IMR-90 (cell line): ENCODE measurements around the gene ETF1. TPM values are rescaled to one million over a fixed set of nuclear protein-coding genes. Genes with fewer than 3 reads are reported as not detected.

Source experiments
- ATAC-seq: fragments of 200-7000 bp; cut with Tn5 transposase; 2 replicates; pipeline ENCODE4 v1.9.1; 2020; ENCODE audit warnings: low read depth, mild to moderate bottlenecking, moderate library complexity
- BruUV-seq: library from RNA; stranded (reverse); fragments of 400-500 nt; replicated peaks from 2 replicates; lab custom pipeline; 2021; lab: Mats Ljungman, UMichigan
- CTCF ChIA-PET: fragments of 300-600 bp; formaldehyde crosslinking; extraction: SDS; loops from one replicate; lab custom pipeline; 2021; ENCODE audit warnings: antibody characterized with exemption; lab: Yijun Ruan, JAX
- POLR2A ChIA-PET: fragments of 300-600 bp; sonication (Branson Sonifier 250); formaldehyde crosslinking; loops from one replicate; lab custom pipeline; 2022; ENCODE audit warnings: antibody characterized with exemption; ENCODE audit not compliant: unreplicated experiment; lab: Charles Lee
- DNase-seq: peaks from one replicate; pipeline ENCODE4 v3.0.0; 2013
- H2AFZ ChIP-seq: replicated peaks from 2 replicates; pipeline ENCODE3; 2013; ENCODE audit warnings: low read length, mild to moderate bottlenecking; ENCODE audit not compliant: poor library complexity
- H2AK5ac ChIP-seq: 2 replicates; pipeline ENCODE4 v1.6.1; 2013; ENCODE audit warnings: low read depth, low read length, inconsistent platforms
- H2AK9ac ChIP-seq: replicated peaks from 2 replicates; pipeline ENCODE3; 2013; ENCODE audit warnings: mild to moderate bottlenecking, low read depth, low read length, moderate library complexity; ENCODE audit not compliant: poor library complexity
- H2BK120ac ChIP-seq: 2 replicates; pipeline ENCODE4 v1.6.1; 2013; ENCODE audit warnings: low read depth, low read length, inconsistent platforms
- H2BK15ac ChIP-seq: 3 replicates; pipeline ENCODE4 v1.6.1; 2013; ENCODE audit warnings: low read depth, low read length, inconsistent platforms
- H2BK20ac ChIP-seq: 2 replicates; pipeline ENCODE4 v1.6.1; 2013; ENCODE audit warnings: low read depth, mild to moderate bottlenecking, inconsistent platforms, low read length, moderate library complexity
- H2BK5ac ChIP-seq: 2 replicates; pipeline ENCODE4 v1.6.1; 2013; ENCODE audit warnings: mild to moderate bottlenecking, low read depth, low read length, inconsistent platforms; ENCODE audit not compliant: poor library complexity, severe bottlenecking
- H3K14ac ChIP-seq: replicated peaks from 2 replicates; pipeline ENCODE4 v1.6.1; 2013; ENCODE audit warnings: low read depth, low read length, inconsistent platforms
- H3K18ac ChIP-seq: 2 replicates; pipeline ENCODE4 v1.6.1; 2013; ENCODE audit warnings: low read depth, low read length, control low read depth
- H3K23ac ChIP-seq: 2 replicates; pipeline ENCODE4 v1.6.1; 2013; ENCODE audit warnings: low read depth, low read length, inconsistent platforms
- H3K27ac ChIP-seq: 2 replicates; pipeline ENCODE4 v1.5.1; 2013; ENCODE audit warnings: mild to moderate bottlenecking, control low read depth, low read length; ENCODE audit not compliant: insufficient read depth
- H3K27me3 ChIP-seq: 2 replicates; pipeline ENCODE4 v1.6.1; 2013; ENCODE audit warnings: low read length; ENCODE audit not compliant: control insufficient read depth, insufficient read depth
- H3K36me3 ChIP-seq: 2 replicates; pipeline ENCODE4 v1.6.1; 2013; ENCODE audit warnings: low read length, mixed read lengths; ENCODE audit not compliant: control insufficient read depth, insufficient read depth
- H3K4ac ChIP-seq: 2 replicates; pipeline ENCODE4 v1.6.1; 2013; ENCODE audit warnings: low read depth, low read length, inconsistent platforms
- H3K4me1 ChIP-seq: 2 replicates; pipeline ENCODE4 v1.6.1; 2013; ENCODE audit warnings: low read length, mixed read lengths; ENCODE audit not compliant: control insufficient read depth, insufficient read depth
- H3K4me2 ChIP-seq: 2 replicates; pipeline ENCODE4 v1.6.1; 2013; ENCODE audit warnings: low read depth, mild to moderate bottlenecking, control low read depth, low read length, moderate library complexity
- H3K4me3 ChIP-seq: 2 replicates; pipeline ENCODE4 v1.5.1; 2013; ENCODE audit warnings: low read depth, mild to moderate bottlenecking, control low read depth, low read length, moderate library complexity; ENCODE audit not compliant: insufficient read depth
- H3K56ac ChIP-seq: 2 replicates; pipeline ENCODE4 v1.6.1; 2013; ENCODE audit warnings: low read length, inconsistent platforms; ENCODE audit not compliant: insufficient read depth; ENCODE audit errors: extremely low read depth
- H3K79me1 ChIP-seq, 2 experiments: 2 replicates each; pipeline ENCODE4 v1.6.1; 2013; ENCODE audit warnings: low read length in 2 of 2, inconsistent platforms in 1 of 2, low read depth in 1 of 2
- H3K9ac ChIP-seq: 2 replicates; pipeline ENCODE4 v1.6.1; 2013; ENCODE audit warnings: low read depth, low read length, control low read depth
- H3K9me1 ChIP-seq: 2 replicates; pipeline ENCODE4 v1.6.1; 2013; ENCODE audit warnings: low read length, inconsistent platforms; ENCODE audit not compliant: insufficient read depth
- H3K9me3 ChIP-seq: 2 replicates; pipeline ENCODE4 v1.6.1; 2013; ENCODE audit warnings: low read length; ENCODE audit not compliant: control insufficient read depth, insufficient read depth
- H4K20me1 ChIP-seq: 2 replicates; pipeline ENCODE4 v1.6.1; 2013; ENCODE audit warnings: low read length, inconsistent platforms; ENCODE audit not compliant: insufficient read depth
- H4K5ac ChIP-seq: 2 replicates; pipeline ENCODE4 v1.6.1; 2013; ENCODE audit warnings: mild to moderate bottlenecking, low read depth, low read length, control low read depth
- H4K8ac ChIP-seq, 2 experiments: 2 replicates each; pipeline ENCODE4 v1.6.1; 2013; ENCODE audit warnings: low read depth in 2 of 2, low read length in 2 of 2, control low read depth in 1 of 2, inconsistent platforms in 1 of 2
- H4K91ac ChIP-seq: 2 replicates; pipeline ENCODE4 v1.6.1; 2013; ENCODE audit warnings: low read depth, low read length, inconsistent platforms; ENCODE audit not compliant: insufficient read depth
- BHLHE40 ChIP-seq: fragments of 150-350 bp; IDR thresholded peaks from 2 replicates; pipeline ENCODE4 v1.6.1; 2016; ENCODE audit warnings: mild to moderate bottlenecking, low read depth, low read length
- CEBPB ChIP-seq: IDR thresholded peaks from 2 replicates; pipeline ENCODE4 v1.6.1; 2012; ENCODE audit warnings: low read depth, low read length, improper control_type of control experiment
- CHD1 ChIP-seq: IDR thresholded peaks from 2 replicates; pipeline ENCODE4 v1.6.1; 2012; ENCODE audit warnings: low read depth, low read length, improper control_type of control experiment
- FOS ChIP-seq: fragments of 150-350 bp; IDR thresholded peaks from 2 replicates; pipeline ENCODE4 v1.6.1; 2016; ENCODE audit warnings: low read depth, low read length
- MAFK ChIP-seq: IDR thresholded peaks from 2 replicates; pipeline ENCODE4 v1.6.1; 2012; ENCODE audit warnings: low read depth, low read length, improper control_type of control experiment
- MXI1 ChIP-seq: IDR thresholded peaks from 2 replicates; pipeline ENCODE4 v1.6.1; 2012; ENCODE audit warnings: low read depth, mild to moderate bottlenecking, low read length, moderate library complexity, borderline replicate concordance
- NFE2L2 ChIP-seq: fragments of 150-350 bp; IDR thresholded peaks from 2 replicates; pipeline ENCODE4 v1.6.1; 2016; ENCODE audit warnings: low read depth, mild to moderate bottlenecking, low read length
- RAD21 ChIP-seq: IDR thresholded peaks from 2 replicates; pipeline ENCODE4 v1.6.1; 2012; ENCODE audit warnings: low read length, improper control_type of control experiment
- SMC3 ChIP-seq: fragments of 150-350 bp; IDR thresholded peaks from 2 replicates; pipeline ENCODE4 v1.6.1; 2016; ENCODE audit warnings: low read depth, mild to moderate bottlenecking, antibody characterized with exemption, low read length, moderate library complexity
- WGBS, 2 experiments: methylation state at CpG; one replicate each; pipeline versions ENCODE4 v1.1.5 to v1.1.7; 2013; ENCODE audit warnings: missing lambda C conversion rate in 2 of 2; ENCODE audit not compliant: insufficient read length in 1 of 2; ENCODE audit errors: extremely low coverage in 2 of 2; 5-methylcytosine and 5-hydroxymethylcytosine counted together
- dilution Hi-C: fragments of 300-500 bp; cut with HindIII; formaldehyde crosslinking; loops from one replicate; pipeline ENCODE4 v1.14.3; 2018; ENCODE audit warnings: low sequenced_read_pairs; ENCODE audit not compliant: unreplicated experiment
- in situ Hi-C: fragments of 300-500 bp; cut with MboI; formaldehyde crosslinking; loops from 3 replicates; pipeline ENCODE4 v1.14.3; 2019; ENCODE audit warnings: low sequenced_read_pairs, inconsistent platforms, mixed read lengths
- intact Hi-C: fragments of 100-400 bp; cut with micrococcal nuclease; formaldehyde crosslinking; loops from 2 replicates; pipeline ENCODE4 v1.10.0; 2022
- polyA plus RNA-seq, 3 experiments: library from polyadenylated mRNA; depleted of rRNA; stranded (reverse); fragments of >200 nt; gene quantifications; 2 replicates each; pipeline ENCODE4 v1.2.3, GENCODE V29; 2012; ENCODE audit warnings: low replicate concordance in 1 of 3
- total RNA-seq: library from RNA; depleted of rRNA; stranded (reverse); fragments of >200 nt; gene quantifications from 2 replicates; pipeline ENCODE4 v1.2.3, GENCODE V29; 2012
- TF ChIP-seq, protein P1 (sequence below): fragments of 150-350 bp; IDR thresholded peaks from 2 replicates; pipeline ENCODE4 v1.6.1; 2016; ENCODE audit warnings: low read depth, mild to moderate bottlenecking, low read length, moderate library complexity, borderline replicate concordance

Gene ETF1
- total and polyA plus RNA-seq, 2 of the 4 experiments (the other 2 are of a cell fraction) = 53.2 to 126 TPM

- intact Hi-C loops (no loop called here), in situ Hi-C loops (no loop called here), dilution Hi-C loops (no loop called here)
- Histone ChIP-seq H3K9me3 (no peaks in the 10 kb centered on the region), H3K9me1 (no peaks in the 10 kb centered on the region), H3K27me3 (no peaks in the 10 kb centered on the region), H3K23ac (no peak overlapping the region), H4K91ac (no peak overlapping the region), H2BK120ac (no peak overlapping the region), H3K18ac (no peak overlapping the region), H2BK20ac (no peak overlapping the region), H4K8ac (no peak overlapping the region), H3K56ac (no peak overlapping the region), H3K4me2 (no peak overlapping the region), H3K4ac (no peak overlapping the region), H4K5ac (no peak overlapping the region), H3K36me3 (peaks cover 60% of the 10 kb centered on the region), H2BK5ac (no peak overlapping the region), H3K4me3 (no peak overlapping the region), H3K79me1 (peaks cover 45 to 51% of the 10 kb centered on the region in 2 experiments), H3K4me1 (peaks cover 2% of the 10 kb centered on the region), H2AK5ac (no peak overlapping the region), H4K20me1 (peaks cover 57% of the 10 kb centered on the region), H3K9ac (no peak overlapping the region), H2AK9ac (no peak overlapping the region), H2BK15ac (no peak overlapping the region), H3K27ac (no peak overlapping the region), H2AFZ (no peak overlapping the region), H3K14ac (no peak overlapping the region)
- DNase-seq (no peak), ATAC-seq (no peak)
- ChIA-PET CTCF (no interaction called here), POLR2A (no interaction called here)
- WGBS, 2 experiments = 77% methylated on average over 2 of the region's 7 CpGs; no CpG with 5 or more reads in 1 of the 2 experiments
- BruUV-seq = no TSS peak
- TF ChIP-seq, protein P1, sequence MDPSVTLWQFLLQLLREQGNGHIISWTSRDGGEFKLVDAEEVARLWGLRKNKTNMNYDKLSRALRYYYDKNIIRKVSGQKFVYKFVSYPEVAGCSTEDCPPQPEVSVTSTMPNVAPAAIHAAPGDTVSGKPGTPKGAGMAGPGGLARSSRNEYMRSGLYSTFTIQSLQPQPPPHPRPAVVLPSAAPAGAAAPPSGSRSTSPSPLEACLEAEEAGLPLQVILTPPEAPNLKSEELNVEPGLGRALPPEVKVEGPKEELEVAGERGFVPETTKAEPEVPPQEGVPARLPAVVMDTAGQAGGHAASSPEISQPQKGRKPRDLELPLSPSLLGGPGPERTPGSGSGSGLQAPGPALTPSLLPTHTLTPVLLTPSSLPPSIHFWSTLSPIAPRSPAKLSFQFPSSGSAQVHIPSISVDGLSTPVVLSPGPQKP = no peak
- no peak for TF ChIP-seq NFE2L2
- TF ChIP-seq CHD1 = no peak
- no peak for TF ChIP-seq CEBPB
- no peak for TF ChIP-seq RAD21
- no peak for TF ChIP-seq MXI1
- TF ChIP-seq SMC3 = no peak
- no peak for TF ChIP-seq BHLHE40
- TF ChIP-seq FOS = no peak
- TF ChIP-seq MAFK = no peak
Measured at GRCh38 chr5:138565100-138565821, 22.2 kb upstream of the ETF1 start.
